ENCODE data around the gene AMOTL2.

AMOTL2 gene

GRCh38 chr3:134312873-134313846, 61.1 kb downstream of the AMOTL2 start:
- DNase-seq, result no peak

GRCh38 chr3:134312072-134312872, 62.0 kb downstream of the AMOTL2 start:
- DNase-seq, result no peak

- DNase-seq, result no peak
Observed at GRCh38 chr3:134311693-134312071, 62.6 kb downstream of the AMOTL2 start.

- no peak for DNase-seq
Observed at GRCh38 chr3:134311265-134311664, 63.0 kb downstream of the AMOTL2 start.

DNA sequence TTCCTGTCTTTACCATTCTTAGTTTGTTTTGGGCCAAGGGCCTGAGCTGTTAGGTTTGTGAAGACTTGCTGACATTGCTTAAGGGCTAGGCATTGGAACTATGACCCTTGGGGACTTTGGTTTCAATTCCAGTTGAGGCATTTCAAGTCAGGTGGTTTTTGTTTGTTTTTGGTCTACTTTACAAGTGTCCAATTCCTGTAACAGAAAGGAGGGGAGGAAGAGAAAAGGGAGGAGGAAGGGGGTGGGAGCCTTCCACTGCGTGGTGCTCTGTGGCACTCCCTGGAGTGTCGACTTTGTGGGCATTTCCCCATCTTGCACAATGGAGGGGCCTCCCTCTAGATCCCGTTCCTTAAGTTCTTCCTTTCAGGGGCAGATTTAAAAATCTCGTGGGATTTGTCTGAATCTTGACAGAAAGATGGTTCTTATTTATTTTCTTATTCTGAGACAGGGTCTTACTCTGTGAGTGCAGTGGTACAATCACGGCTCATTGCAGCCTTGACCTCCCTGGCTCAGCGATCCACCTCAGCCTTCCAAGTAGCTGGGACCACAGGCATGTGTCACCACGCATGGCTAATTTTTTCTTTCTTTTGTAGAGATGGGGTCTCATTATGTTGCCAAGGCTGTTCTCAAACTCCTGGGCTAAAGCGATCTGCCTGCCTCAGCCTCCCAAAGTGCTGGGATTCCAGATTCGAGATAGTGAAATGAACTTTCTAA, 64.1 kb downstream of the AMOTL2 start:
- DNase-seq, result no peak

DNA sequence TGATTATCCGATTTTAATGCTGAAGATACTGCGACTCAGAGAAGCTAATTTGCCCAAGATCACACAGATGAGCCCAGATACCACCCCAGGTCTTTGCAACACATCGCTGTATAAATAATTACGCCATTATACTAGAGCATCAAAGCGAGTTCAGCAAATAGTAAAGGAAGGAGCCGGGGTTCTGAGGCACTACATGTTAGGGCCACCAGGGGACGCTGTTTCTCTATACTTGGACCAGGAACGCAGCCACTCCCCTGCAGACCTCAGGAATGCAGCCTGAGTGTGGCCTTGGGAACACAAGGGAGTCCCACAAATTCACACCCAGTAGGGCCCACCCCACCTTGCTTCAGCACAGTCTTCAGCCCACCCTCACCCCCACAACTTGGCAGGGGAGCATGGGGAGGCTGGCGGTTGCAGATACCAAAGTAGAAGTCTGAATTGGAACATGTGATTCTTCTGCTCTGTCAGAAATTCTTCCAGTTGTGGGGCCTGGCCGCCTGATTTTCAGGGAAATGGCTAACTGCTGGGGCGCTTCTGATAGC, 65.8 kb downstream of the AMOTL2 start:
- DNase-seq, result peak; percentile 57

DNA sequence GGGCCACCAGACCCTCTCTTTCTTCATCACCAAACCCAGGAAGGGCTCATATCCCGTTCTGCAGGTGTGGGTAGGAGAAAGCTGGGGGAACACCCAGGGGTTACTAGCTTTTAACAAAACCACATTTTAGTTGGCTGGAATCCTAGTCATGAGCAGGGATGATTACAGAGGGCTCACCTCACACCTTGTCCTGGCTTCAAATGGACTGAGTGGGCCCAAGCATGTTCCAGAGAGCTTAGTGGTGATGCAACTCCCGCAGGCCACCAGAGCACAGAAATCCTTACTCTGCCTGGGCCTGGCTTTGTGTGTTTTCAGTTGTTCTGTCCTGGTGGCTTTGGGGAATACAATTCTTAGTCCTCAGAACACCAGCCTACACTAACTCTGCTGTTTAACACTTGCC, 66.8 kb downstream of the AMOTL2 start:
- no peak for DNase-seq

- DNase-seq, result no peak
Observed at GRCh38 chr3:134306320-134306719, 67.9 kb downstream of the AMOTL2 start.

Measured in activated CD4-positive, alpha-beta T cell treated with anti-CD3 and anti-CD28 coated beads for 1 hour (primary cell).